Activated CD4-positive, CD25-positive, alpha-beta regulatory T cell treated with anti-CD3 and anti-CD28 coated beads, Interleukin-2, amount 50 U/mL, for 72 hours (primary cell): Measurements from ENCODE around the gene INMT.
"Not testable (repeated sequence)": the region's sequence is repeated elsewhere in the genome, so short reads cannot be mapped to it uniquely, and the experiment has no call there.

ENCODE experiments used
- DNase-seq: peaks from one replicate; pipeline ENCODE4 v3.0.0; 2021

The INMT gene

DNA sequence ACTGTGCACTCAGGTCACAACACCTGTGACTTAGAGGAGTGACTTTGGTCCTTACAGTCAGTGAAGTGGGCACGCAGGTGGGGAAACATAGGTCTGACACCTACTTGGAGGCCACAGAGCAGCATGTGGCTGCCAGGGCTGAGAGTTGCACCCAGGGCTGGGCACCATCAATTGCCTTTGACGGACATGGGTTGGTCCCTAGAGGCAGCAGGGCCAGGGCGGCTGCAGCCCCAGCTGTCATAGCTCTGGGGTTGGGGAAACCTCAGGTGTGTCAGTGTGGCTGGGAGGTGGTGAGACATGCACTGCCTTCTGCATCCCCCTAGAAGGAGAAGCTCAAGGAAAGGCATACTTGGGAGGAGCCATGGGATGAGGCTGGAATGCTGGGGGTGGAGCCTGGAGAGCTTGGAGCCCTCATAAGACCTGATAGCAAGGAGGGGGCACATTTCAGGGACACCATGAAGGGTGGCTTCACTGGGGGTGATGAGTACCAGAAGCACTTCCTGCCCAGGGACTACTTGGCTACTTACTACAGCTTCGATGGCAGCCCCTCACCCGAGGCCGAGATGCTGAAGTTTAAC is at the start of gene INMT:
Gene INMT (plus strand): TSS at position 440 of the 578 bp plus-strand sequence. CDS start 16 bp downstream, at position 456.
- no peak for DNase-seq

DNA sequence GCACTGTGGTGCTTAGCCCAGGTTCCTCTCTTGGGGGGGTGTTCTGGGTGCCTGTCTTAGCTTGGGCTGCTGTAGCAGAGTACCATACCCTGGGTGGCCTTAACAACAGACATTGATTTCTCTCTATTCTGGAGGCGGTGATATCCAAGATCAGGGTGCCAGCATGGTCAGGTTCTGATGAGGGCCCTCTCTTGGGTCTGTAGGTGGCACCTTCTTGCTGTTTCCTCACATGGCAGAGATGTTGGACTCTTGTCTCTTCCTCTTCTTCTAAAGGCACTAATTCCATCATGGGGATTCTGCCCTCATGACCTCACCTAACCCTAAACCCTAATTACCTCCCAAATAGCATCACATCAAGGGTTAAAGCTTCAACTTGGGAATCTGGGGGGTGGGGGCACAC is 49.7 kb upstream of the INMT start:
- no peak for DNase-seq

DNA sequence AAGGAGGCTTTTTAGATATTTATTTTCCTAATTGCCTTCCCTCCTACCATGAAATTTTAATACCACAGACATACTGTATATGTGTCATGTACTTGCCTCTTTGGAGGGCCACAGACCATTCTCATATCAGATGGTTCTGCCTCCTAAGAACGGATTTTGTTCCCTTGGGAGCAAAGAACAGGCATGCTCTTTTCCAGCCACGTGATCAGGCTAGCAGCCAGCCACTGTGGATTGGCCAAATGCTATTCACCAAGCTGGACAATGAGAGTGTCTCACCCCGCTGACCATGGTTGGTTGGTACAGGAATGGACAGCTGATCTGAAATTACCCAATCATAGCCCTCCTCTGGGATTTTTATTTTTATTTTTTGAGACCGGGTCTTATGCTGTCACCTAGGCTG is 48.2 kb upstream of the INMT start:
- no peak for DNase-seq

DNA sequence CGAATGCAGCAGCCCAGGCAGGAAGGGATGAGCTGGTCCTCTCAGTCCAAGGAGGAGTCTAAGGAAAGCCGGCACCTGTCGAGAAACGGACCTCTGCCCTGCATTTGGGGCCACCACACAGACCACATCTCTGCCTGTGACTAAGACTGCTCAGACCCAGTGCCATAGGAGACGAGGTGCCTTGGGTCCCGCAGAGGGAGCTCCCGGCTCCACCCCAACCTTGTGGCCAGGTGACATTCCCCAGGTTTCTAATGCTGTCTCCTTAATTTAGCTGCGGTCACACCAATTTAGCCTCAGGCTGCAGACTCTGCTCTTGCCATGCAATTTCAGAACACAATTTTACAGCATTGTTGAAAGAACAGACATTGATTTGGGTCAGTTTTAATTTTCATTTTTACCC is 46.9 kb upstream of the INMT start:
- DNase-seq = no peak

DNA sequence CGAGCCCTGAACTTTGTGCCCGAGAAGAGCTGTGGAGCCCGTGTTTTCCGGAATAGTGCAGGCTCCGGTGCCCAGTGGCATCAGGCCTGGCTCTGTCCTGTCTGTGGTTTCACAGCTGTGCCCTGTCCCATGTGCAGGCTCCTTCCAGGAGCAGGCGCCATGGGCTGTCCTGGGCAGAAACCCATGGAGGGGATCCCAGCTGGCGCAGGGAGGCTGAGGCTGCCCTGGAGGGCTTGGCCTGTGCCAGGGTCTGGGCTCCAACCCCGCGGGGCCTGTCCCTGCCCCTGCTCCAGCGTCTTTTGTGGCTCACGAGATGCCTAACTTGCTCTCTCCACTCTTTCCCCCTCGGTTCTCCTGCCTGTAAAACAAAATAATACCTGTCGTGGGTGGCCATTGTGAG is 46.3 kb upstream of the INMT start:
- DNase-seq = no peak

DNA sequence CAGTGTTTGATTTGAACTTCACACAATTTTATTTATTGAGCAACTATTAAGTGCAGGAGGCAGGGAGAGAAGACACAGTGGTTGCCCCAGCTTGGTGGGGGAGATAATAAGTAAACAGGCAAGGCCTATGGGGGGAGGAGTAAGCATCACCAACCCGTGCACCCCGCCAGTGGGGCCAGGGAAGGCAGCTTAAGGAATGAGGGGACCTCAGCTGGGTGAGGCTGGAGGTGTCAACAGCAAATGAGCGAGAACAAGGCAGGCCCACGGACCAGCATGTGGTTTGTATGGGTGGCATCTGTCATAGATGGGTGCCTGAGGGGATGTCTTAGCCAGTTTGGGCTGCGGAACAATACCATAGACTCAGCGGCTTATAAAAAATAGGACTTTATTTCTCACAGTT is 45.6 kb upstream of the INMT start:
- DNase-seq = no peak

DNA sequence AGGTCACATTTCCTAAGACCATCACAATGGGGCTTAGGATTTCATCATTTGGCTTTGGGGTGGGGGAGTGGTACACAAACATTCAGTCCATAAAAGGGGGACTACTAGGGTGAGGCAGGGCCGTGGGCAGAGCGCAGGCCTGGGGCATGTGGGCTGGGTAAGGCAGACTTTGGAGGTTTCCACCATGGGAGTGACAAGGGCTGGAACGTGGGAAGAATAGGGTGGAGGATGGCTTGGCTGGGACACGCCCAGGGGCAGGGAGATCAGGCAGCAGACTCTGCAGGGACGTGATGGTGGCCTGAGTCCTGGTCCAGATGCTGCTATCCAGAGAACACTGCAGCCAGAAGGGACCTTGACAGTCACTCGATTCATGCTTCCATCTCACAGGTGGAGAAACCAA is 45.0 kb upstream of the INMT start:
- no peak for DNase-seq

DNA sequence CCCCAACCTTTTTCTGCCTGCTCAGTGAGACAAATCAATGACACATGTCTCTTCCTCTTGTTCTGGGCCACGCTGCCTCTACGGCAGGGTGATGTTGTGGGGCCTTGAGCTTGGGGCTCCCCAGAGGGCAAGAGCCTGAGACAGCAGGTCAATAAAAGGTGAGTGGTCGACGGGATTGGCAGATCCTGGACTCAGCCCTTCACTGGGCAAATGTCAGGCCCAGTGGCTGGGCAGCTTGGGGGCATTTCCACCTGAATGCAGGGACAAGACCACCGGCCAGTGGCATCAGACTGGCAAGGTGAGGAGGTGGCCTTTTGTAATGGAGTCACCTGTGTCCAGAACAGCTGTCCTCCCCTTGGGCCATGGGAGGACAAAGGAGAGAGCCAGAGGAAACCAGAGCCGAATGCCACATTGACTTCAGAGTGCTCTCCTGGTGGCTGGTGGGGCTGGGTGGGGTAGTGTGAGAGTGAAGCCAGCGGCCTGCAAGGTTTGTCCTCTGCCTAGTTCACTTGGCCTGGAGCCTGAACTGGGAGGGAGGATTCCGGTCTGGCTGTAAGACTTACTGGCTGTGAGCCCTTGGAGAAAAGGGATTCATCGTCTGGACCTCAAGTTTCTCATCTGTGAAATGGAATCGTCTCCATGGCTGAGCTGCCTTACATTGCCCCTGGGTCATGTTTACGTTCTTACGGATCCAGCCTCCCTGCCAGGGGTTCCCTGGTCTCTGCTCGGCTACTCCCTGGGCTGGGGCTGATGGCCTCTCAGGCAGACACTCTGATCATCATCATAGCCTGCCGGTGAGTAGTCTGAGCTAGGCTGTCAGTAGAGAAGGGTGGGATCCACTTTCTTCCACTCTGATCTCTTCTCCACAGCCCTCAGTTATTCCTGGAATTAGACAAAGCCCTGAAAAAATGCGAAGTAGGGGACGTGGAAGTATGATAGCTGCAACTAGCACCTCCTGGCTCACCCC is 44.3 kb upstream of the INMT start:
- no peak for DNase-seq

DNA sequence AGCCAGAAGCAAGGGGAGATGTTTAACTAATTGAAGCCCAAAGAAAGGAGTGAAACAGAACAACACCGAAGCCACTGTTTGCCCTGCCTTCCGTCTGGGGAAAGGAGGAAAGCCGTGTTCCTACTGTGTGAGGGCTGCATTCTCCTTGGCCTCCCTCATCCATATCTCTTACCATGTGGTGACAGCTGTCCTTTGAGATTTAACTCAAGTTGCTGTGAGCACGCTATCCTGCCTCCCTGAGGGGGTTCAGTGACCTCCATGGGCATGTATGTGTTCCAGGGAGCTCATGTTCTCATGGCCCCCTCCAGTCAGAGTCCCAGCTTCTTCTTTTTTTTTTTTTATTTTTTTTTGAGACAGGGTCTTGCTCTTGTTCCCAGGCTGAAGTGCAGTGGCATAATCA is 43.5 kb upstream of the INMT start:
- no peak for DNase-seq

DNA sequence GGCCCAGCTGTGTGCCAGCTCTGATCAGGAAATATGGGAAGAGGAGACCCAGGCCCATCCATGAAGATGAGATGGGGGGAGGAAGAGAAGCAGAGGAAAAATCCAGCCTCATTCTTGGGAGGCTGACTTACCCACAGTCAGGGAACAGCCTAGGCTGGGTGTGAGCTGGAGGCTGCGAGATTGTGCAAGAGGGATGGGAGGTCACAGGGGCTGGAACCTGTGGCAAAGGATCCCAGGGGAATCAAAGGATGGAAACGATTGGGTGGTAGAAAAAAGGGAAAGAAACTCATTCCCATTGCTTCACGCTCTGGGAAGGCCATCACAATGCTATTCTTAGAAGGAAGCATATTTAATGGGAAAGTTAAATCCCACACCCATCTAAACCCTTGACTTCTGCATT is 43.0 kb upstream of the INMT start:
- no peak for DNase-seq

DNA sequence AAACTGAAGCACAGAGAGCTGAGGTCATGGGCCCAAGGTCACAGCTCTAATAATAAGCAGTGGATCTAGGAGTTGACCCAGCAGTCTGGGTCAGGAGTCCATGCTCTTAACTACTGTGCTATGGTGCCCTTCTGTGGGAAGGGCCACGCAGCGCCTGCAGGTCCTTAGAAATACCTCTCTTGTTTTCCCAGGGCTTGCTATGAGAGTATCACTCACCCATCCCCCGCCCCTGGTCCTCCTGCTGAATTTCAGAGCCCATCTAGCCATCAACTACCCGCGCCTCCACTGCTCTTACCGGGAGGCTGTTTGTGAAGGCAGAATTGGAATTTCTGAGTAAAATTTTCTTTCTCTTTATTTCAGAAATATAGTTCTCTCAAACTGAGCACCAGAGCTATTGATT is 42.4 kb upstream of the INMT start:
- no peak for DNase-seq

DNA sequence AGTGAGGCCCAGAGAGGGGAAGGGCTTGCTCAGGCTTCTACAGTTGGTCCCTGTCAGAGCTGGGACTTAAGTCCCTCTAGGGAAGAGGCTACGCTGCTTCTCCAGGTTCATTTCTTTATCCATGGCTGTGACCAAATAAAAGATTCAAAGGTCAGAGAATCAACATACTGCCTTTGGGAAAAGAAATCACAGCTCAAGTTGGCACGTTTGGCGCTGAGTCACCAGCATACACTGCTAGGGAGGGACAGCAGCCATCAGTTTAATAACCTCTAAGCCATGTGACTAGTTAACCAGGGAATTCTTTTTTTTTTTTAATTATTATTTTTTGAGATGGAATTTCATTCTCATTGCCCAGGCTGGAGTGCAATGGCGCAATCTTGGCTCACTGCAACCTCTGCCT is 41.3 kb upstream of the INMT start:
- DNase-seq = no peak

DNA sequence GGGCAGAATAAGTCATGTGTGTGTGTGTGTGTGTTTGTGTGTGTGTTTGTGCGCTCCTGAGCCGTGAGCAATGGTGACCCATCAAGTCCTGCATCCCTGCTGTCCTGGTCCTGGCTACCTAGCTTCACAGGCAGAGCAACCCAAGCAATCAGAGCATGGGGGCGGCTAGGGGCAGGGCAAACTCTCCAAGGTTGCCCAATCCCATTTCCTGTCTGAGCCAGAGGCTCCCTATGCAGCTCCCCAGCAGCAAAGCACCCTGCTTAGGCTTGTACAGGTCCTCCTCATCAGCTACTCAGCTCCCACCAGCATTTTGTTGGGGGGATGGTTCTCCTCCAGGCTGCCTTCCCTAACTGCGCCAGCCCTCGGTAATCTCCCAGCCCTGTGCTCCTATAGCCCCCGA is 38.5 kb upstream of the INMT start:
- no peak for DNase-seq

DNA sequence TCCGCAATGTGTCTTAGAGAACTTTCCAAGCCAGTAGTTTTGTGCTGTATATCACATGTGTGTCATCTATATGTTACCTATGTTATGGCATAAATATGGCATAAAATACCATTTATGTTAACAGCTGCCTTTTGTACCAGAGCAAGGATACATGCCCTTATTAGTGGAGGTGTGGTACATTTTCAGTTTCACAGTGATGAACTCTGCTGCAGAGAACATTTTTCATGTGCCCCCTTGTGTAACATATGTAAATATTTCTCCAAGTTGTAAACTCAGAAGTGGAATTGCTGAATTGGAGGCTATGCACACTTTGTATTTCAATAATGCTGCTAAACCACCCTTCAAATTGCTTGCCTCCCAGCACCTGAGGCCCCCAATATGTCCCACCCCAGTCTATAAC is 37.8 kb upstream of the INMT start:
- DNase-seq = no peak

DNA sequence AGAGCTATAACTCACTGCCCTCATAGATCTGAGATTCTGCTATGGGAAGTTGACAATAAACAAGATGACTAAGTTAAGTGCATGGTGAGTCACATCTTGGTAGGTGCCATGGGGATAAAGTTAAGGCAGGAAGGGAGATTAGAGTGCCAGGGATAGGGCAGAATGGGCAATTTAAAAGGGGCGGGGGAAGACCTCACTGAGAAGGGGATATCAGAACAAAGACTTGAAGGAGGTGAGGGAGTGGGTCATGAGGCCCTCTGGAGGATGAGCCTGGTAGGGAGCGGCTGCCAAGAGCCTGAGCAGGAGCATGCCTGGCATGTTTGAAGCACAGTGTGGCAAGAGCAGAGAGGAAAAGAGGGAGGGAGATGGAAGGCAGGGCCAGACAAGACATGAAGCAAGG is 34.8 kb upstream of the INMT start:
- DNase-seq = no peak

DNA sequence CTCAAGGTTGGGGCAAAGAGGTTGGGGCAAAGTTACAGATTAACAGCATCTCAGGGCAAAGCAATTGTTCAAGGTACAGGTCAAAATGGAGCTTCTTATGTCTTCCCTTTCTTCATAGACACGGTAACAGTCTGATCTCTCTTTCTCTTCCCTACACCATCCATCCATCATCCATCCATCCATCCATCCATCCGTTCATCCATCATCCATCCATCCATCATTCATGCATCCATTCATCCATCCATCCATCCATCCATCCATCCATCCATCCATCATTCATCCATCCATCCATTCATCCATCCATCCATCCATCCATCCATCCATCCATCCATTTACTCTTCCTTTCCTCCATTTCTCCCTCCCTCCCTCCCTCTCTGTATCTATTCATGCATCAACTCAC is 32.5 kb upstream of the INMT start:
- not testable (repeated sequence) for DNase-seq

DNA sequence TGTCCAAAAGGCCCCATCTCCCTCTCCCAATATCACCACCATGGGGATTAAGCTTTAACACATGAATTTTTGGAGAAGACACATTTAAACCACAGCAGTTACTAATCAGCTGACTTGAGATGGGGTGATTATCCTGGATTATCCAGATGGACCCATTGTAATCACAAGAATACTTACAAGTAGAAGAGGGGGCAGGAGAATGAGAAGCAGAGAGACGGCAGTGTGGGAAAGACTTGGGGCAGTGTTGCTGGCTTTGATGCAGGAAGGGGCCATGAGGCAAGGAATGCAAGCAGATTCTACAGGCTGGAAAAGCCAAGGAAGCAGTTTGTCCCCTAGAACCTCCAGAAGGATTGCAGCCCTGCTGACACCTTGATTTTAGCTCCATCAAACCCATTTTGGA is 30.7 kb upstream of the INMT start:
- DNase-seq = no peak

DNA sequence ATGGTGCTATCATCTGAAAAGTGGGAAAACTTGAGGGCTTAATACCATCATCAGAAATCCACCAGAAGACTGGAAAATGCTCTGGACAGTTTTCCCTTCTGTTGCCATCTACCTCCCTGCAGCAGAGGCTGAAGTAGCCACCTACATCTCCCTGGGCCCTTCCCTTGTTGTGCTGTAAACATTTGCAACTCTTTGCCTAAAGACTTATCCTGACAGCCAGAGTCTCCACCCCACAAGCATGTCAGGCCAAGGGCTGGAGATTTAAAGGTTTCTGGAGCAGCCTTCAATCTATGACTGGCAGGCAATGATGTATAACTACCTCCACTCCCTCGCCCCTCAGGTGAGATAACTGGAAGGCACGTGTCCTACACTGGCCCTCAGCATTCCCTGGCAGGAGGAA is 29.7 kb upstream of the INMT start:
- DNase-seq = no peak

DNA sequence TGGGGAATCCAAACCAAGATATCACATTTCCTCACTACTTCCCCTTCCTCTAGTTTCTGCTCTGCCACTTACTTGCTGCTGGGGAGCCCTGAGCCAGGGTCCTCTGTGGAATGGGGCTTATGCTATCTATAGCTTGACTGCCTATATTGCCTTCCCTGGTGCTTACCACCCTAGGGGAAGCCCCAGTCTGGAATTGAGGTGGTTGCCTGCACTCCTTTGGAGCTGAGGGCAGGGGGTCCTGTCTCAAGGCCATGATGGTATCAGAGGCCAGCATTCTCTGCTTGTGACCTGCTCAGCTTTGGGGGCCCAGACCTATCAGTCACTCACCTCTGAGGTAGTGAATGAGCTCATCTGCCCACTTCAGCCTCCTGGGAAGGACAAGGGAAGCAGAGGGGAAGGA is 29.3 kb upstream of the INMT start:
- no peak for DNase-seq

DNA sequence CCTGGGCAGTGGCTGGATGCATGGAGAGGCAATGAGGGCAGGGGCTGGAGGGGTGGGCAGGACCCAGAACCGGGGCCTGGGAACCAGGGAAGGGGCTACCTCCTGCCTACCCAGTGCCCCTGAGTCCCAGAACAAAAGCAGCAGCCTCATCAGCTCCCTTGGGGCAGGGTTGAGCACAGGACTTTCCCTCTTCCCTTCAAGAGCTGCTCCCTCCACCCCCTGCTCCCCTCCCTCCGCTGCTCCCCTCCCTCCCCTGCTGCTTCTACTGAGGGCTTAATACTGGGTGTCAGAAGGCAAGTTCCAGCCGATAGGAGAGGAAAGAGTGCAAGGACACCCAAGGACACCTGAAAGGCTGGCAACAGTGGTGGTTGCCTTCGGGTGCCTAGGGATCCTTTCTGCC is 28.2 kb upstream of the INMT start:
- no peak for DNase-seq

DNA sequence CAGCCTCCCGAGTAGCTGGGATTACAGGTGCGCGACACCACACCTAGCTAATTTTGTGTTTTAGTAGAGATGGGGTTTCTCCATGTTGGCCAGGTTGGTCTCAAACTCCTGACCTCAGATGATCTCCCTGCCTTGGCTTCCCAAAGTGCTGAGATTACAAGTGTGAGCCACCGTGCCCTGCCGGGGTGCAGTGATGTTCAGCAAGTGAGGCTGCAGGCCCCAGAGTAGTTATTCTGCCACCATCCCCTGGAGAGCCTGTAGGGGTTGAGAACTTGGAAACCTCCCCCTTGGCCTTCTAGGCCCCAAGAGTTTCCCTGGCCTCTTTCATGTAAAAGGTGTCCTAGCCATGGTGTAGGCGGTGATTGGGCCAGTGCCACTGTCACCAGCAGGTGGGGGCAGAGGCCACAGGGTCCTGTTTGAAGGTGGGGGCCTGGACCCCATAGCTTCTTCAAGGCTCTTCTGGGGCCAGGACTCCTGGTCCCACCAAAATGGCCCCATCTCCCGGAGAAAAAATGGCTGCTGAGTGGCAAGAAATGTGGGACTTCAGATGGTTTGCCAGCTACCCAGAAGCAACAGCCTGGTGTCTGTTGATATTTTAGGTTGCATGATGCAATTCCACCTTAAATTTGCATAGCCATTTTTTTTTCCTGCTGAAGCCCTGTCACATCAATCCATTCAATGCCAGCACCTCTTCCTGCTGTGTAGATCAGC is 25.5 kb upstream of the INMT start:
- DNase-seq = no peak

DNA sequence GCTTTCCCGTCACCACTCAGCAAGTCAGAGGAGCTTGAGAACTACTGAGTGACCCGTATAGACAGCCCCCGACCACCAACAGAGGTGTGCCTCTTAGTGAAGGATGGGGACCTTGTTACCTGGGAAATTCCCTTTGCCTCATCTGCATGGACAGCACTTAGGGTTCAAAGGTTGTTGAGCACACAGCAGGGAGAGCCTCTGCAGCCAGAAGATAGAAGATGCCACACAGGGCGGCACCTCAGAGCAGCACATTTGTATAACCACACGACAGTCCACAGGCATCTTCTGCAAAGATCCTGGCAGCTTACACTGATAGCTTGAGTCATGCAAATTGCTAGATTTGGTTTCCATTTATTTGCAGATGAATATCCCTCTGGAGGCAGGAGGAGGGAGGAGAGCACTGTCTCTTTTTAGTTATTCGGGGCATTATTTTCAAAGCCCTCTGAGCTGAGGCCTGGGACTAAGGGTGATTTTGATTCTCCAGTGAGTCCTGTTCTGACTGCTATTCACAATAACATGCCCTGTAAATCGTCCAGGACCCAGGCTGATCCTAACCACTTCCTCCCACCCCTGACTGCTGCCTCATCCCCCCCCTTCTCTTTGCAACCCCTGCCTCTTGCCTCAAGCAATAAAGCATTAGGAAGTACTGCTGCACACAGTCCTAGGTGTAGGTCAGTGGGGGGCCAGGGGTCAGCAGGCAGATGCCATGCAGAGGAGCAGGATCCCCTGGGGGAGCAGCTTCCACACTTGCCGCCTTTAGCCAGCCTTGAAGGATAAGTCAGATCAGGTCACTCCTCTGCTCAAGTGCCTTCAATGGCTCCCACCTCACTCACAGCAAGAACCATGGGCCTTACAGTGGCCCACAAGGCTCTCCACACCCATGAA is 24.6 kb upstream of the INMT start:
- no peak for DNase-seq

DNA sequence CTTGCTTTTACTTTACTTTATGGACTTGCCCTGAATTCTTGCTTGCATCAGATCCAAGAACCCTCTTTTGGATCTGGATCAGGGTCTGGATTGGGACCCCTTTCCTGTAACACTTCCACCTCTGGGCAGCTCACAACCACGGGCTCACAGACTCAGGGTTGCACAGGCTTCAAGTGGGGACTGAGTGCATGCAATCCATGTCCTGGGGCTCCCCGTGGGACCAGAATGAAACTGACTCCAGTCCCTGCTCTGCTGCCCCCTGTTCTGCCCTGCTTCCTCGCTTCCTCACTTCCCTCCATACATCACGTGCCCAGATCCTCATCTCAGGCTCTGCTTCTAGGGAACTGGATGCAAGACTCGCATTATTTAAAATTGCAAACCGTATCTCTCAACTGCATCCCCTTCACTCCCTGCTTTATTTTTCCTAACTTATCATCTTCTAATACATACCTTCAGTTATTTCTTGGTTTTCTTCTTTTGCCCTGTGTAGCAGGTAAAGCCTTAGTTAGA is 23.3 kb upstream of the INMT start:
- DNase-seq = no peak
